Measurements from ENCODE around the gene GALNT16.
"Not testable (repeated sequence)": the region's sequence is repeated elsewhere in the genome, so short reads cannot be mapped to it uniquely, and the experiment has no call there.

Gene GALNT16

GRCh38 chr14:69260190-69260860, 367 bp downstream of the GALNT16 start:
- no peak for DNase-seq (ENCODE audit: low spot score)

GRCh38 chr14:69260861-69261564, 1.1 kb downstream of the GALNT16 start:
- DNase-seq (ENCODE audit: low spot score) = no peak

DNA sequence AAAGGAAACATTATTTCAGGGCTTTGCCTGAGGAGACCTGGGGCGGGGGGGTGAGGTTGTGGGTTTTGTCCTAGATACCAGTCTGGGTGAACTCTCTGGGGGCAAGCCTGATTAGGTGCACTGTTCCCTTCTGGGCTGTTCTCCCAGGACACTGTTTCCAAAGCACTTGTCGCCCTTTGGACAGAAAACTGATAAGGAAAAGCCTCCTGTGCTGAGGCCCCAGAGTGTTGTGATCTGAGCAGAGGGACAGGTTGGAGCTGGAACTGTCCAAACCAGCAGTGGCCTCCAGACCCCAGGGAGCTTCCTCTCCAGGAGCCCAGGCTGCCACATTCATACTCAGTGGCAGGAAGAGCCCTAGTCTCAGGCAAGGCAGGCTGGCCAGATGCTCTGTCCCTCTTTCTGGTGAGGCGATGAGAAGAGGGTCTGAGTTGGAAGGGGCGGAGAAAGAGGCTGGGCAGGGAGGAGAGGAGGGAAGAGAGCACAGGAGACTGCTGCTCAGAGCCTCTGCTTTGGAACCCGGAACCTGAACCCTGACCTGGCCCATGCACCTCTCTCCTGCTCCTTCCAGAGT, 1.9 kb downstream of the GALNT16 start:
- peak; percentile 21 for DNase-seq (ENCODE audit: low spot score)

- DNase-seq (ENCODE audit: low spot score) = peak; percentile 20
Measured at GRCh38 chr14:69262516-69262915, 2.6 kb downstream of the GALNT16 start.

DNA sequence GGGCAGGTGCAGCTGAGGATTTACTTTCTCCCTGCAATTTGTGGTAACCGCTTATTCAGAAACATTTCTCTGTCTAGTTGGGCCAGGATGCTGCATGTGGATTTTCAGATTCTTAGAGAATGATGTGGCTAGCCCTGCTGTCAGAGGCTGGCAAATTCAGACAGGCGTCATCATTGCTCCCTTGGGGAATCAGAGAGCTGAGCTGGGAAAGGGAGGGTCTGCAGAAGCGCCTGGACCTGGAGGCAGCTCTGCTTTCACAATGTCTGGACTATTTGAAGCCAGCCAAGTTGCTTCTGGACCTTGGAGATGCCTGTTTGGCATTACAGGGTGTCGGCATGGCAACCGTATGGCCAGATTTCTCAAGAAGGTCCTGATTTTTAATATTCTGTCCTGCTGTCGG, 3.4 kb downstream of the GALNT16 start:
- DNase-seq (ENCODE audit: low spot score) = peak; percentile 82

DNA sequence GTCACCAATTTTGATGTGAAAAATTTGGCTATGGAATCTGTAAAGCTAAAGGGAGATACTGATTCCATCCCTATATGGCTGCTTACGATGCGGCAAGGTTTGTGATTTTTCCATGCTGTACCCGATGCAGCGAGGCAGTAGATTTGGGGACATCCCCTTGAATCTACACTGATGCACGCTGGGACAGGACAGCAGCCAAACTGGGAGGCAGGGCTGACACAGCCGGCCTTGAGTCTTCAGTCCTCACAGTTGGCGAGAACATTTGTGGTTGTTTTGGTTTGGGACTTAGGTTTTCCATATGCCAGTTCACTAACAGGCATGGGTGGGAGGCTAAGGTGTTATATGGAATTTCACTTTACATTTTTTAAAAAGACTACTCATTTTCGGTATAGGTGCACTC, 3.8 kb downstream of the GALNT16 start:
- DNase-seq (ENCODE audit: low spot score) = peak; percentile 86

- no peak for DNase-seq (ENCODE audit: low spot score)
Measured at GRCh38 chr14:69266572-69267345, 6.8 kb downstream of the GALNT16 start.

GRCh38 chr14:69267492-69267891, 7.5 kb downstream of the GALNT16 start:
- no peak for DNase-seq (ENCODE audit: low spot score)

- DNase-seq (ENCODE audit: low spot score) = no peak
Measured at GRCh38 chr14:69268223-69268622, 8.3 kb downstream of the GALNT16 start.

DNA sequence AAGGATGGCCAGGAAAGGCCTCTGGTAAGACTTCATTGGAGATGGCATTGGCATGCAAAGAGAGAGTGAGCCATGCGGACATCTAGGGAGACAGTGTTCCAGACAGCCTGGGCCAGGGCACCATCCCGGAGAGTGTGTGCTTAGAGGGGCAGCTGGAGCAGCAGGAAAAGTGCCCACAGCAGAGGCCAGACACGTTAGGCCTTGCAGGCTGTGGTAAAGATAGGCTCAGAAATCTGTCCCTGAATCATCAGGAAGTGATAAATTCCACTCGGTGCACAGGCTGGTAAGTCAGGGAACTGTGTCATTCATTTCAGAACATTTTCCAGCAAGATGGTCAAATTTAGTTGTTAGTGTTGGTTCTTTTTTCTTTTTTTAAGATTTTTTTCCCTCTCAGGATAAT, 8.8 kb downstream of the GALNT16 start:
- no peak for DNase-seq (ENCODE audit: low spot score)

DNA sequence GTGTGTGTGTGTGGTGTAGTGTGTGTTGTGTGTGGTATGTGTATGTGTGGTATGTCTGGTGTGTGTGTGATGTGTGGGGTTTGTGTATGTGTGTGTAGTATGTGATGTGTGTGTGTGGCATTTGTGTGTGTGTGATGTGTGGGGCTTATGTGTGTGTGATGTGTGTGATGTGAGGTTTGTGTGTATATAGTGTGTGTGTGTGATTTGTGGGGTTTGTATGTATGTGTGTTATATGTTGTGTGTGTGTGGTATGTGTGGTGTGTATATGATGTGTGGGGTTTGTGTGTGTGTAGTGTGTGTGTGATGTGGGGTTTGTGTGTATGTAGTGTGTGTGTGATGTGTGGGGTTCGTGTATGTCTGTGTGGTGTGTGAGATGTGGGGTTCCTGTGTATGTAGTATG, 9.4 kb downstream of the GALNT16 start:
- no peak for DNase-seq (ENCODE audit: low spot score)

GRCh38 chr14:69270097-69270496, 10.1 kb downstream of the GALNT16 start:
- no peak for DNase-seq (ENCODE audit: low spot score)

DNA sequence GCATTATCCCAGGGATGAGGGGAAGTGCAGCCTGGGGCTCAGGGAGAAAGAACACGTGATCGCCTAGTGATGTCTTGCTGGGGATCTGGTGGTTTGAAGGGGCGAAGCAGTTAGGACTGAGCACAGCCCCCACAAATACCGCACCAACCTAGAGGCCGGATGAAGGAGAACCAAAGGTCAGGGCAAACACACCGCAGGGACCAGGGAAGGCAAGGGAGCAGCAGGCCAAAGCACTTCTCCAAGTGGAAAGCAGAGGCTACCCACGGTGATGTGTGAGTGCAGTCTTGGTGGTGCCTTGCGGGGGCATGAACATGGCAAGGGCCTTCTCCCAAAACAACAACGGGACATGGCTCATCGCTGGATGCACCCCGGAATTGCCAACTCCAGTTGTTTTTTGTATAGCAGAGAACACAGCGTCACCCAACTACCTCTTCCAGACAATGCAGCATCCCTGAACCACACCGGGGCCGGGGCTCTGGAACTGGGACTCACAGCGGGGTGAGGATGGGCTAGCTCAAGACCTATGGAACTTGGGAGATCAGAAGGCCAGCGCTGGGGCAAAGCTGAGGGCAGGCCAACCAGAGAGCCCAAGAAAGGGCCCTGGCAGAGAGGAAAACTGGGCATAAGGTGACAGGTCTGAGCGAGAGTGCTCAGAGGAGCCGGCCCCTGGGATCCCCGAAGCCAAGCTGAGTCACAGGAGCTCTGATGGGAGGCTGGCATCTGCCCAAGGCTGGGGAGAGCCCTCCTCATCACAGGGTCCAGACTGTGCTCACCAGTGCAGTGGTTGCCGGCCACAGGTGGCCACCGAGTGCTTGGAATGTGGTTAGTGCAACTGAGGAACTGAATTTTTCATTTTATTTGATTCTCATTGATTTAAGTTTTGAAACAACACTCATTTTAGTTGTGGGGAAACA, 11.1 kb downstream of the GALNT16 start:
- no peak for DNase-seq (ENCODE audit: low spot score)

- DNase-seq (ENCODE audit: low spot score) = no peak
Measured at GRCh38 chr14:69274321-69274720, 14.4 kb downstream of the GALNT16 start.

- no peak for DNase-seq (ENCODE audit: low spot score)
Measured at GRCh38 chr14:69275331-69275730, 15.4 kb downstream of the GALNT16 start.

- not testable (repeated sequence) for DNase-seq (ENCODE audit: low spot score)
Measured at GRCh38 chr14:69277356-69277755, 17.4 kb downstream of the GALNT16 start.

- no peak for DNase-seq (ENCODE audit: low spot score)
Measured at GRCh38 chr14:69280746-69281291, 20.9 kb downstream of the GALNT16 start.

GRCh38 chr14:69281450-69282169, 21.7 kb downstream of the GALNT16 start:
- no peak for DNase-seq (ENCODE audit: low spot score)

GRCh38 chr14:69282448-69282847, 22.5 kb downstream of the GALNT16 start:
- DNase-seq (ENCODE audit: low spot score) = no peak

- DNase-seq (ENCODE audit: low spot score) = no peak
Measured at GRCh38 chr14:69284170-69284569, 24.2 kb downstream of the GALNT16 start.

Data from cerebellar cortex (tissue), 1 donor.